Measurements from ENCODE around the gene BCL2L13.

Gene BCL2L13

DNA sequence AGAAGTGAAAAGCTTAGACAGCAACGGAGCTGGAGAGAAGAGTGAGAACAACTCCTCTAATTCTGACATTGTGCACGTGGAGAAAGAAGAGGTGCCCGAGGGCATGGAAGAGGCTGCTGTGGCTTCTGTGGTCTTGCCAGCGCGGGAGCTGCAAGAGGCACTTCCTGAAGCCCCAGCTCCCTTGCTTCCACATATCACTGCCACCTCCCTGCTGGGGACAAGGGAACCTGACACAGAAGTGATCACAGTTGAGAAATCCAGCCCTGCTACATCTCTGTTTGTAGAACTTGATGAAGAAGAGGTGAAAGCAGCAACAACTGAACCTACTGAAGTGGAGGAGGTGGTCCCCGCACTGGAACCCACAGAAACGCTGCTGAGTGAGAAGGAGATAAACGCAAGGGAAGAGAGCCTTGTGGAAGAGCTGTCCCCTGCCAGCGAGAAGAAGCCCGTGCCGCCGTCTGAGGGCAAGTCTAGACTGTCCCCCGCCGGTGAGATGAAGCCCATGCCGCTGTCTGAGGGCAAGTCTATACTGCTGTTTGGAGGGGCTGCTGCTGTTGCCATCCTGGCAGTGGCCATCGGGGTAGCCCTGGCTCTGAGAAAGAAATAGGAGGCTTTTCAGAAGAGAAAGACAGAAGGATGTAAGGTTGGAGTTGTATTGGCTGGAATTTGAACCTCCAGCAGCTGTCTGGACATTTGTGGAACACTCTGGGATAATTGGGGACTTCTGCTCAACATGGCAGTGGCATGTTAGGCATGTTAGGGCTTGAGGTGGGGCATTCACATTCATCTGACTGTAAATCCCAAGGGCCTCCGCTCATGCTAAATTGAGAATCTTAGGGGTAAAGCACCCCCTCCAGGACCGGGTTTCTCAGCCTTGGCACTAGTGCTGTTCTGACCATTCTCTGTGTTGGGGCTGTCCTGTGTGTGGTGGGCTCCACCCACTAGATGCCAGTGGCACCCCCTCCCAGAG, 88.7 kb downstream of the BCL2L13 start:
- DNase-seq (ENCODE audit: low read depth, low spot score): no peak

DNA sequence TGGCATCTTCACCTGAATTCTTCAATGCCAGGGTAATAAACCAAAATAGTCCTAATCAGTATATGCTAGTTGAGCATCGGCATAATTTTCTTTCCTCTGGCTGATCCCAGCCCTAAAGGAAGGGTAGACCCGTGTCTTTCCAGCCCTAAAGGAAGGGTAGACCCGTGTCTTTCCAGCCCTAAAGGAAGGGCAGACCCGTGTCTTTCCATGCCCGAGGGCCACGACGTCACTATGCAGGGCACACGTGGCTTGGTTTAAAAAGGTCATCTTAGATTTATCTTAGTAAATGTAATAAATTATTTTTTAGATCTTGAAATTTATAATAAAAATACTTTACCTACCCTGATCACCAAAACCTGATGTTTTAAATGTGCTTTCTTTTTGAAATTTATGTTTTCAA, 90.2 kb downstream of the BCL2L13 start:
- no peak for DNase-seq (ENCODE audit: low read depth, low spot score)

DNA sequence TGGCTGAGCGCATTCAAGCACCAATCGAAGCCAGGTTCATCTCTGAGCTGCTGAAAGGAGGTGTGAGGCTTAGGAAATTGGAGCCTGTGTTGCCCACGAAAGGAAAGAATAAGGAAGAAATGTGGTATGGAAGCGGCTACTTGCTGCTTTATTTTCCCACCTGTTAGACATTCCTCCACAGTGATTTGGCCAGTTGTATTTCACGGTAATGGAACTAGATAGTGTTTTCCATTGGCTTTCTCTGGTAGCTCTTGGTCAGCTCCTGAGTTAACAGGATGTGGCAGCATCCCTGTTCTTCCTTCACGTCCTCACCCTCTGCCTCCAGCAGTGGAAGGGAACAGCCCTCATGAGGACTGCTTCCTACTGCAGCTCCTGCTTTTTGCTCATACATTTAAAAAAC, 91.0 kb downstream of the BCL2L13 start:
- no peak for DNase-seq (ENCODE audit: low read depth, low spot score)

DNA sequence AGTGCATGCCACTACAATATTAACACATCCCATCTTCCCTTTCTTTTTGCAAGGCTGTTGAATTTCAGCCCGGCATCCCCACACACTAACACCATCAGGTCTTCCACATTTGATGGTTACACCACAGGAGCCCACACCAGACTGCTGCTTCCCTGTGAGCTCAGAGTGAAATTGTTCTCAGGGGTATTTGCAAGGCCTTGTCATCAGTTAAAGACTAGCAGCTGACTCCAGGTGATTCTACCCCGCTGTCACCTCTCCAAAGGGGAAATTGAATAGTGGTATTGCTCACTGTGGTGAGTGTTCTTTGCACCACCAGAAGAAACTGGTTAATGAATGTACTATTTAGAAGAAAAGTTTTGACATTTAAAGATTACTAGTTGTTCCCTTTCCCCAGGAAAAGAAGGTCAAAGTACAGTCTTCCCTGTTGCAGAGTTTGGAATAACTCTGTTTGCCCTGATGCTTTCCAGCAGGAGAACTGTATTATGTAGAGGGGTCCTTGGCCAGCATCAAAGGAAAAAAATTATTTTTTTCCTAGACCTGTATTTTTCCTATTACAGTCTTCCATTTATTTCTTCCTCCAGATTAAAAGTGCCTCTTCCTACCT, 93.8 kb downstream of the BCL2L13 start:
- DNase-seq (ENCODE audit: low read depth, low spot score): no peak

DNA sequence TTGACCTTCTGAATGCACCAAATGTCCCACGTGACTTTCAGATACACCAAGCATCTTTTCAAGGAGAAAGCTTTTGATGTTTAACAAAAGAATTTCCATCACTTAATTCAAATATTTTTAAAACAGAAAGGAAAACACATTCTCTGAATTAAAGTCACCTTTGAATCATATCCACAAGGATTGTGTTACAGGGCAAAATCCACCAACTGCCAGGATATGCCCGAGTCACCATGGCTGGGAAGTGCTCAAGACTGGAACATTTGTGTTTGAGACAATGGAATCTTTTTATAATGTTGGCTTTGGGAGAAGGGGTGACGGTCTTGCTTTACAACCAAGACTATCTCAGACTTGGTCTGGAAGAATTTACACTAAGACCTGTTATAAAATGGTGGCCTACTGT, 94.9 kb downstream of the BCL2L13 start:
- DNase-seq (ENCODE audit: low read depth, low spot score): no peak

DNA sequence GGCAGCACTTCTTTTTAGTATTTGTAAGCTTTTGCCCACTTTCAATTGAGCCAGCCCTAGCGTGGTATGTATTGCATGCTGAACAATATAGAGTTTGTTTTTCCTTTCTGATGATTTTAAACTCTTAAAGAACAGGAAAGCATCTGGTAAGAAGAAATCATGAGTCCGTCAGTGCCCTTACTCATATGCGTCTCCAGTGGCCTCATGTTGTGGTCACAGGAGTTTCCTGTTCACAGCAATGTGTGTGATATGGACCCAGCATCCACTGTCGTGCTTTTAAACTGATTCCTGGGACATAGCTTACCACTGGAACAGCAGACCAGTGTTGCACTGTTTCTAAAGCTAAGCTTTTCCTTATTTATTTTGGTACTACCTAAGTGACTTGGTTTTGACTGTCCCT, 95.6 kb downstream of the BCL2L13 start:
- DNase-seq (ENCODE audit: low read depth, low spot score): no peak

DNA sequence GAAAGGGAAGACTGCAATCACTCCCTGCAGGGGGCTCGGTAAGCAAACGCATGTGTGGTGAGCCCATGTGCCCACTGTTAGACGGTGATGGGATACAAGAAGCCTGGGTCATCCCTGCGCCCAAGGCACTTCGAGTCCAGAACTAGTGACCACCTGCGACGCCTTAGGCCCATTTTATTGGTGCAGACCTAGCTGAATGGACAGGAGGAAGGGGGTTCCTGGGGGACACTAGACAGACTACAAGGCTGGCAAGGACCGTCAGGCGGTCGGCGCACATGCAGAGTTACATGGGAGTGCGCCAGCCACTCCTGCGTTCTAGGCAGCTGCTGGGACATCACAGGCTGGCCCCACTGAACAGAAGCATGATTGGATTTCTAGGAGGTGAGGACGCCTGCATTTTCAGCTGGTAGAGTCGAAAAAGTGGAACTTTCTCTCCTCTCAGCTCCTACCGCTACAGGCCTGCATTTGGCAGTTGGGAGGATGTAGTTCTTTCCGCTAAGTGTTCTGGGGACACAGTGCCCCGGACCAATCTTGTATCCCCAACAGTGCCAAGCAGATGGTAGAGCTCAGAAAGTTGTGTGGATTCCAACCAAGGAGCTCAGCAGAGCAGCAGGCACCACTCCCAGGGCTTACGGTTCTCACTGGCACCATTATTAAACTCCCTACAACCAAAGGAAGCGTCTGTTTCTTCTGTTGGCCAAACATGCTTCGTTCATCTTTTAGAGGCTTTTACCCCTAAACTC, 100.0 kb downstream of the BCL2L13 start:
- no peak for DNase-seq (ENCODE audit: low read depth, low spot score)

DNA sequence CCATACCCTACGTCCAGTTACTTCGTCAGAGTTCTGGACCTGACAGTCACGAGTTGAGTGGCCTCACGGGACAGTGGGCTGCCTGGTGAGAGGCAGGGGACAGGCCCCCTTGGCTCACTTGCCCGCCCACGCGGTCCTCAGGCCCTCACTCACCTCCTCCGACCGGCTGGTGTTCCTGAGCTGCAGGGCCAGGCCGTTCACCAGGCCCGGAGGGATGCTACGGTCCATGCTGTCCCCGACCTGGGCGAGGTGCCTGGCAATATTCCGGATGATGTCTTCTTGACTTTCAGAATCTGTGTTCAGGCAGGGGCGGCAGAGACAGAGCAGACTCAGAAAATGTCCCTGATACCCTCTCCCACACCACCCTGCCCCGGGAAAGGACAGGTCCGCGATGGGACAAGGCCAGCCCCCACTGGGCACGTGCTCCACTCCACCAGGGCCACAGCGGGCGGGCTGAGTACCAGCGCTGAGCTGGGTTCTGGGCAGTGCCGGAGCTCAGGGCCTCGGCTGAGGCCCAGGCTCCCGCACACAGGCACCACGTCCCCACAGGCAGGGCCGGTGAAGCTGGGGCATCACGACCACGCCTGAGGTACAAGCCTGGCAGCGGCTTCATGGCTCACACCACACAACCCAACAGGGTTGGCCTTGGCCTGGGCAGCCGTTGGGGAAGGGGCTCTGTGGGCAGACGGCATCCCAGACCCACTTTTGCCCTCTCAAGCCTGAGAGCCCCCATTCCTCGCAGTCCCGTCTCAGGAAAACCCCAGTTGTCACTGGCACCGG, 100.8 kb downstream of the BCL2L13 start:
- DNase-seq (ENCODE audit: low read depth, low spot score): no peak

DNA sequence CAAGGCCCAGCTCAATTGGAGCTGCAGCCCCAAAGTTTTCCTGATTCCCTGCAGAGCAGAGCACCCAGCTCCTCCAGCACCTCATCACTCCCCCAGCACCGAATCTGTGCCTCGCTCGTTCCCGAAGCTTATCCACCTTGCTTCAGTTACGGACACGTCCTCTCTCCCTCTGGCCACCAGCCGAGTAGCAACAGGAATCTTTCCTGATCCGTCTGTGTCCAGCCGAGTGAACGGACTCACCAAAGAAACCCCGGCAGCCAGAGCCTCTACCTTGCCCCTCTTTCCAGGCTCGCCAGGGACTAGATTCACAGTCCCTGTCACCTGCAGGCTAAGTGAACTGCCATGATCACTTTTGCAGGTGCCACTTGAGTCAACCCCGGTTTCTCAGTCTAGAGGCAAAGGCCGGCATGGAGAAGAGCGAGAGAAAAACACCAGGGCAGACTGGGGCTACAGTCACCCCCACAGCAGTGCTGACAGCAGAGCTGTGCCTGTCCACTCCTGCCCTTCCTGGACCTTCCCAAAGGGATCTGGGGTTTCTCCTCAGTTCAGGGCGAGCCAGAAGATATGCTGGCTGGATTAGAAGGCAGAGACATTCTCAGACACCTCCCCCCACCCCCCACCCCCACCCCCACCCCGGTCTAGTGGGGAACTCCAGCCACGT, 103.4 kb downstream of the BCL2L13 start:
- no peak for DNase-seq (ENCODE audit: low read depth, low spot score)

DNA sequence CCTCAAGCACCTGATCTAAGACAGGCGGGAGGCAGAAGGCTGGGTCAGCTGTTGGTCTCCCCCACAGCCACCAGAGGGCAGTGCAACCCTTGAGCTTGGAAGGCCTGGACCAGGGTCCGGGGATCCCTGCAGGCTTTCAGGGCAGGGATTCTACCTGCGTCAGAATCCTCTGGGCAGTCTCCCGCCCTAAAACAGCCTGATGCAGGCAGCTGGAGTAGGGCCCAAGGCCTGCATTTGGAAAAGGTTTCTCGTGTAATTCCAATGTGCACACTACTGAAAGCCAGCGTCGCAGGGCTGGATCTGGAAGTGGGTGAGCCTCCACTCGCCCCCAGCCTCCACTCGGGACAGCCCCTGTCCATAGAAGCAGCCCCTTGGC, 104.0 kb downstream of the BCL2L13 start:
- peak; percentile 49 for DNase-seq (ENCODE audit: low read depth, low spot score)

DNA sequence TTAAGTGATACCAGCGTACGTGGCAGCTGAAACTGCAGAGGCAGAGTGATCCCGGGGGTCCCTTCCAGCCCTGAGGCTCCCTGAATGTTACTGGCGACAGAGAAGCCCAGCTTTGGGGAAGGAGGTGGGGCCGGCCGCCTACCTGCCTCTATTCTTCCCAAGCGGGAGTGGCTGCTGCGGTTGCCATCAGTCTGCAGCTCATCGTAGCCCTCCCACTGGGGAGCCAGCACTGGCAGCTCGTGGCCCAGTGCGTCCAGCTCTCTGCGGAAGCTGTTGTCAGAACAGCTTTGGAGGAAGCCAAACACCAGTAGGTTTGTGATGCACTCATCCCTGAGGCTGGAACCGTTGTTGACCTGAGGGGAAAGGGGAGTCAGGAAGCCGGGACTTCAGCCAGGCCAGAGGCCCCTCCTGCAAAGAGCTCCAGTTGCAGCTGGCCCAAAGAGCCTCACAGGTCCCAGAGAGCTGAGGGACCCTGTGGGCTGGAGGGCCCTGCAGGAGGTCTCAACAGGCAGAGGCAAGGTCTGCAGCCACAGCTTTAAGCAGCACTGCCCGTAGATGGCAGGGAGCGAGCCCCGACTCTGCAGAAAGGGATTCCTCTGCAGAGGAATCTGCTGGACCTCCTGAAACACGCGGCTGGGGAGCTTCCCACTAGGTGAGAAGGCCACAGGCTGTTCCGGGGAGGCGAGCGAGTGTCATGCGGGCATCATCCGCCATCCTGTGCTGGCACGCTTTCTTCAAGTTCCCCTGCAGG, 105.3 kb downstream of the BCL2L13 start:
- no peak for DNase-seq (ENCODE audit: low read depth, low spot score)

DNA sequence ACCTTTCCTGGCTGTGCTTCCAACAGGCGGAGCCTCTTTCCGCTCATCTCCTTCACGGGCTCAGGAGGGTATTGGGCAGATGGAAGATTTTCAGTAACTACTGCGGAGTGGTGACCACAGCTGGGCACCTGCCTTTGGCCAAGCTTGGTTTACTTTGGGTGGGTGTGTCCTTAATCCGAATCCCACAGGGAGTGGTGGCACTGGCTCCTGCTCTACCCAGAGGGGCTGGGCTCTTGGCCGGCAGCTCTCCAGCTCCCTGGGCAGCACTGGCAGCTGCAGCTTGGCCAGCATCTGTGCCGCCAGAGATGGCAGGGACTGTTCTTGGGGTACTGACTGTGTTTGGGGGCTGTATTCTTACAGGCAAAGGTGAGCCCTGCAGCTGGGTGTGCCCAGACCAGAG, 105.9 kb downstream of the BCL2L13 start:
- no peak for DNase-seq (ENCODE audit: low read depth, low spot score)

DNA sequence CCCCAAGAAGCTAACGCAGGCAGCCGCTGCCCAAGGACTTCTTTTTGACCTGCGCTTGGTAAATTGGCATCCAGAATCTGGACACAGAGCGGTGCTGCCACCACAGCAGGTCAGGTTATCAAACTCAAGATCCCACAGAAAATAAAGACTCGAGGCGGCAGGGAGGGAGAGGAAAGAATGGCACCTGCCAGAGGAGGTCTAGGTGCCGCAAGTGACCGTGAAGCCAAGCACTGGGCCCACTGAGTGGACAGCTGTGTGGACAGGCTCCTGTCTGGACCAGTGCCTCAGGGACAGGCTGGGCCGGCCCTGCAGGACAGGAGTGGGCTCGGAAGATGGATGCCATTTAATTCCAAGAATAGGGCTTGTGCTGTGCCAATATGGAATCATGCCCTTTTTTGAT, 108.4 kb downstream of the BCL2L13 start:
- DNase-seq (ENCODE audit: low read depth, low spot score): no peak

DNA sequence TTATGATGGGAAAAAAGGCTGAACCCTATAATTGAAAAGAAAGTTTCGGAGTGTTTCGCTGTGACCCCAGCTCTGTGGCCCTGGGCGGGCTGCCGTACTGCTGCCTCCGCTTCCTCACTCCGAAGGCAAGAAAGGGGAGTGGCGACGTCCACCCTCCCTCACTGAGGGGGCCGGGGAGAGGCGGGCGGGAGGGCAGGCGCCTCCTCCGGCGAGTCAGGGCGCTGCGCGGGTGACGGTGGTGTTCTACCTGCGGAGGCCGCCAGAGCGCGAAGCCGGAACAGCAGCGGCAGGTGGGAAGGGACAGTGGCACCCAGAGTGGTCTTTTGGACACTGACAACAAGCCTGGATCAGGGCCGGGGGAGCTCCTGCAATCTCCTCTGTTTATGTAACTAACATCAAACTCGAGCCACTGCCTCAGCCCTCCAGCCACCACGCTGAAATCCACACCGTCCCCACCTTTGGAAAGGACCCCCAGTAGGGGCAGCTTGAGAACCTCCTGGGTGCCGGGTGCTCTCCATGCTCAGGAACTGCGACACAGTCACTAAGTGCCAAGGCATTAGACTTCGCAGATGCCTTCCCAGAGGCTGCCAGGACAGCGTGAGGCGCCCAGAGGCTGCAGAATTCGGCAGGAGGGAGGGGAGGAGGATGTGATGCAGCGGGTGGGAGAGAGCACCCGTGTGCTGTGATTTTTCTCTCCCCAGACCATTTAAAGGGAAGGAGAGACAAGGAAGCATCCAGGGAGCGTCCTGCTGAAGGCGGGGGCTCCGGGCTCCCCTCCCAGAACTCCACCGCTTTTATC, 110.2 kb downstream of the BCL2L13 start:
- no peak for DNase-seq (ENCODE audit: low read depth, low spot score)

DNA sequence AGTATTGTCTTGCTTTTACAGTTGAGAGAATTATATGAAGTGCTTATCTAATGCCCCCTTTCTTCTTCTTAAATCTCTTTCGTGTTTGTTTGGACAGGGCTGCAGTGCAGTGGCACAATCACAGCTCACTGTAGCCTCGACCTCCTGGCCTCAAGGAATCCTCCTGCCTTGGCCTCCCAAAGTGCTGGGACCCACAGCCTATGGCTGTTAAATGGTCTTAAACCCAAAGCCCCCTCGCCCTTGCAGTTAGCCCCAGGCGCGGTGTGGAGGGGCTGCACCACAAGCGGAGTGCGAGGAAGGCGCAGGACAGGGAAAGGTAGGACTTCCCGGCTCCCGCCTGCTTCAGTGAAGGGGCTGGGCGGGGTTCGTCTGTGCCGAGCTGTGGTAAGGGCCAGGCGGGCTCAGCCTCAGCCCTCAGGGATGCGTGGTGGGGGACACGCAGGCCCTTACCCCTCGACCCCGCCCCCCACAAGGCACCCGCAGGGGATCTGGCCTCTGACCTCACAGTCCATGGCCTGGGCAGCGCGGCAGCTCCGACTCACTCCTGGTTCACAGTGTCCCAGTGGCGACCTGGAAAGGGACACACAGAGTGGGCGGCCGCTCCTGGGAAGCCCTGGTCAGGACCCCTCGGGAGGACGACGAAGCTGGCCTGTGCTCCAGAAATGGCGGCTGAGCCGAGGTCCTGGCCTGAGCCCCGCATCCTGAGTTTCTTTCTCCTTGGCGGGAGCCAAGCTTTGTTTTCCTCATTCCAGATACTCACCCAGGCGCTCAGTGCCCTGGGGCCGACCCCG, 111.2 kb downstream of the BCL2L13 start:
- no peak for DNase-seq (ENCODE audit: low read depth, low spot score)

DNA sequence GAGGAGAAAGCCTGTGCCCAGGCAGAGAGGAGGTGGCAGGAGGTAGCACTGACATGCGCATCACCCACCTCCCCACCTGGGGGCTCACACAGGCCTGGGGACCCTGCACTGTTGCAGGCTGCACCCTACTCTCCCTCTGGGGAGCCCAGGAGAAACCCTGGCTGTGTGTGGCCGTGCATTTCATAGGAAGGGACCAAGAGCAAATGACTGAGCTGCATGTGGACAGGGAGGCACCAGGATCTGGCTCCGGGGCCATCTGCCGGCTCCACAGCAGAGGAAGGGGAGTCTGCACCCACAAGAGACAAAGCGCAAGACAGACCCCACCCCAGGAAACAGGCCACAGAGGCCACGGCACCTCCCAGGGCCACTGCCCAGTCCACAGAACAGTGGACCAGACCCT, 113.0 kb downstream of the BCL2L13 start:
- no peak for DNase-seq (ENCODE audit: low read depth, low spot score)

DNA sequence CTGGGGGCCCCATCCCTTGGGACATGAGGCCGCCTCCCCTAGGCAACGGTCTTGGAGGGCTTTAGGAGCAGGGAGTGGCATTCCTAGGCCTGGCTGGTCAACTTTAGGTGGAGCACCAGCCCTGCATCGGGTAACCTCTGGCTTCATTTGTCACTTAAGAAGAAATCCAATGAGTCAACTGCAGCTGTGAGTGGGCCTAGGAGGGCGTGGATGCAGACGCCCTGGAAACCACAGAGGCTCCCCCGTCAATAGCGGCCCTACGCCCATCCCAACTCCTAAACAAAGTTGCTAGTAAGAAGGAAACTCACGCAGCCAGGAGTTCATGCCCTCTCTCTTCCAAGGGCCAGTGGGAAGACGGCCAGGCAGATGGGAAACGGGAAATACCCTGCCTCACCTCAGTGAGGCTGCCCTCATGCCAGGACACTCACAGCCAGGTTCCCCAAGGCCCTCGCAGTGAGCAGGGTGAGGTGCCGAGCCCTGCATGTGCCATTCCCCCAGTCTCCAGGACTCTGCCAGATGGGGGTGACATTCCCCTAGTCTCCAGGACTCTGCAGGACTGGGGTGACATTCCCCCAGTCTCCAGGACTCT, 114.9 kb downstream of the BCL2L13 start:
- no peak for DNase-seq (ENCODE audit: low read depth, low spot score)

DNA sequence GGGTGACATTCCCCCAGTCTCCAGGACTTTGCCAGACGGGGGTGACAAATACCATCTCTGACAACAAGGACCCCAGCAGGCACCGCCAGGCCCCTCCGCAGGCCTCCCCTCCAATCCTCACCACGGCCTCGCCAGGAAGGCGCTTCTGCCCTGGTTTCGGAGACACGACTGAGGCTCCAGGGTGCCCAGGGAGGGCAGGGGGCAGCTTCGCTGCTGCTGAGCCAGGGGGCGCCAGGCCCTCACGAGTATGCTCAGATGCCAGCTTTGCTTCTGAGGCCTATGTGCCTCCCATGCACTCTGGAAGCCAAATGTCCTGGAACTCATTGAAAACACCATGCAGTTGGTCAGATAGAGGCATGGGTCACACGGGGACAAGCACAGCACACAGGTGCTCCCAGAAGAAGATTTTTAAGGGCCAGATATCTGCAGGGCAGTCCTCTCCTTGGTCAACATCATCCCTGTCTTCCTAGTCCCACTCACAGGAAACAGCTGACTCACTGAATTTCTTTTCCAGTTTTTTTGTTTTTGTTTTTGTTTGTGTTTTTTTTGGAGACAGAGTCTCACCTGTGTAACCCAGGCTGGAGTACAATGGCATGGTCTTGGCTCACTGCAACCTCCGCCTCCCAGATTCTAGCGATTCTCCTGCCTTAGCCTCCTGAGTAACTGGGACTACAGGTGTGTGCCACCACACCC, 115.8 kb downstream of the BCL2L13 start:
- DNase-seq (ENCODE audit: low read depth, low spot score): no peak

Data from activated naive CD8-positive, alpha-beta T cell treated with anti-CD3 and anti-CD28 coated beads, Interleukin-2, amount 50 U/mL, for 16 hours (primary cell).